GM12878 (cell line): ENCODE measurements around the gene INKA1. TPM values are rescaled to one million over a fixed set of nuclear protein-coding genes. Genes with fewer than 3 reads are reported as not detected.

Experiments used
- ATAC-seq: fragments of 200-7000 bp; cut with Tn5 transposase; 3 replicates; pipeline ENCODE4 v1.9.1; 2020; ENCODE audit warnings: mild to moderate bottlenecking, moderate library complexity
- BruUV-seq: library from RNA; stranded (reverse); fragments of 400-500 nt; replicated peaks from 2 replicates; lab custom pipeline; 2021; lab: Mats Ljungman, UMichigan
- CTCF ChIA-PET: fragments of 300-600 bp; sonication (Branson Sonifier 250); formaldehyde crosslinking; extraction: SDS; loops from one replicate; lab custom pipeline; 2021; ENCODE audit warnings: inconsistent platforms; lab: Yijun Ruan, JAX
- POLR2A ChIA-PET: fragments of 350-600 bp; formaldehyde crosslinking; extraction: SDS; loops from one replicate; lab custom pipeline; 2021; ENCODE audit warnings: inconsistent platforms; lab: Charles Lee
- RAD21 ChIA-PET: fragments of 300-600 bp; sonication (Branson Sonifier 250); formaldehyde crosslinking; loops from one replicate; lab custom pipeline; 2023; ENCODE audit warnings: antibody characterized with exemption; ENCODE audit not compliant: unreplicated experiment; lab: Charles Lee
- SMC1A ChIA-PET: fragments of 300-600 bp; sonication (Branson Sonifier 250); formaldehyde crosslinking; loops from one replicate; lab custom pipeline; 2023; ENCODE audit not compliant: unreplicated experiment, uncharacterized antibody; lab: Charles Lee
- DNase-seq: peaks from one replicate; pipeline ENCODE4 v3.0.0-alpha.2; 2011; ENCODE audit warnings: low read depth, low spot score
- FAIRE-seq: peaks from 3 replicates; lab custom pipeline; 2011; peaks lifted over from hg19 to GRCh38; lab: Jason Lieb, UNC
- H2AFZ ChIP-seq: 2 replicates; pipeline ENCODE4 v1.6.0; 2011; ENCODE audit warnings: low read depth, low read length, control low read depth; ENCODE audit not compliant: control insufficient read depth
- H3K27ac ChIP-seq: 2 replicates; pipeline ENCODE4 v1.5.1; 2011; ENCODE audit warnings: control low read depth; ENCODE audit not compliant: control insufficient read depth, insufficient read depth
- H3K27me3 ChIP-seq, 2 experiments: replicated peaks in 1 of 2; 2 replicates each; pipeline versions ENCODE4 v1.6.0 to v1.6.1; 2011; ENCODE audit warnings: low read length in 1 of 2; ENCODE audit not compliant: control insufficient read depth in 2 of 2, insufficient read depth in 2 of 2
- H3K36me3 ChIP-seq, 2 experiments: 2 replicates each; pipeline ENCODE4 v1.5.1; 2011; ENCODE audit warnings: low read length in 1 of 2; ENCODE audit not compliant: control insufficient read depth in 2 of 2, insufficient read depth in 2 of 2
- H3K4me1 ChIP-seq: 2 replicates; pipeline ENCODE4 v1.6.1; 2011; ENCODE audit warnings: mild to moderate bottlenecking, low read length, moderate library complexity, mixed read lengths; ENCODE audit not compliant: control insufficient read depth, insufficient read depth
- H3K4me2 ChIP-seq: 2 replicates; pipeline ENCODE4 v1.6.0; 2011; ENCODE audit warnings: control low read depth; ENCODE audit not compliant: control insufficient read depth, insufficient read depth
- H3K4me3 ChIP-seq: fragments of 200-600 bp; sonication (generic); 2 replicates; pipeline ENCODE4 v1.5.1; 2016
- H3K79me2 ChIP-seq: 2 replicates; pipeline ENCODE4 v1.6.0; 2011; ENCODE audit warnings: low read length; ENCODE audit not compliant: control insufficient read depth, insufficient read depth
- H3K9ac ChIP-seq: 2 replicates; pipeline ENCODE4 v1.8.0; 2011; ENCODE audit warnings: low read length, control low read depth, mixed read lengths; ENCODE audit not compliant: control insufficient read depth, insufficient read depth
- H3K9me3 ChIP-seq: replicated peaks from 3 replicates; pipeline ENCODE4 v1.5.1; 2011; ENCODE audit warnings: mild to moderate bottlenecking, low read length; ENCODE audit not compliant: control insufficient read depth, insufficient read depth
- H4K20me1 ChIP-seq: 2 replicates; pipeline ENCODE4 v1.6.0; 2011; ENCODE audit not compliant: control insufficient read depth, insufficient read depth
- PRDM15 ChIP-seq: fragments of 450-650 bp; formaldehyde crosslinking; IDR thresholded peaks from 2 replicates; pipeline ENCODE4 v1.4.0; 2020; ENCODE audit warnings: mild to moderate bottlenecking, moderate library complexity
- ZNF24 ChIP-seq: fragments of 450-650 bp; IDR thresholded peaks from 2 replicates; pipeline ENCODE4 v1.6.1; 2017; ENCODE audit warnings: antibody characterized with exemption, mild to moderate bottlenecking
- WGBS: methylation state at CpG from one replicate; pipeline ENCODE4 v1.1.6; 2016; ENCODE audit warnings: low lambda C conversion rate; ENCODE audit not compliant: insufficient replicate concordance, insufficient coverage; ENCODE audit errors: missing lambda C conversion rate; 5-methylcytosine and 5-hydroxymethylcytosine counted together
- in situ Hi-C: fragments of 300-500 bp; cut with MboI; formaldehyde crosslinking; loops from 9 replicates; pipeline ENCODE4 v1.14.3; 2018; ENCODE audit warnings: mixed read lengths
- intact Hi-C: fragments of 100-400 bp; cut with micrococcal nuclease; formaldehyde crosslinking; loops from one replicate; pipeline ENCODE4 v1.14.2; 2022; ENCODE audit not compliant: unreplicated experiment
- polyA plus RNA-seq, 11 experiments: library from polyadenylated mRNA; depleted of rRNA in 4 of 11; unstranded in 6 of 11; stranded (reverse) in 5 of 11; fragments of >200 nt; fragmentation: Nextera tagmentation in 4 of 11; fragmentation: Illumina TruSeq in 1 of 11; extraction: Ambion mirVana in 4 of 11; extraction: Trizol in 1 of 11; gene quantifications; 1 replicate in 1 of 11; 2 replicates in 10 of 11; pipeline versions ENCODE4 v1.2.1 to v1.2.3, GENCODE V29; 2011 to 2016; ENCODE audit warnings: inconsistent platforms in 2 of 11, missing spikeins in 2 of 11, low read depth in 1 of 11
- total RNA-seq, 4 experiments: library from RNA; depleted of rRNA in 3 of 4; stranded (reverse); fragments of >200 nt in 3 of 4; fragmentation: Illumina TruSeq in 1 of 4; extraction: Trizol in 1 of 4; gene quantifications; 2 replicates each; pipeline versions ENCODE4 v1.2.1 to v1.2.3, GENCODE V29; 2013 to 2021

The INKA1 gene
- total and polyA plus RNA-seq, 10 of the 15 experiments (the other 5 are each of a cell fraction or from before 2014, with no cell fraction given) = 0.32 to 10.5 (median 4.9) TPM

GRCh38 chr3:49842843-49843517, 39.9 kb downstream of the INKA1 start (continued):
- no peak for TF ChIP-seq PRDM15 (CRISPR knock-in tag)

GRCh38 chr3:49844464-49845183, 41.6 kb downstream of the INKA1 start:
- ChIA-PET RAD21 (interaction anchor here (1.1 to 1.9 kb wide), 2 partner anchors 13 to 42 kb away, joined by 3 to 6 read pairs; partner anchors contain the start of gene INKA1), SMC1A (interaction anchor here (0.6 to 1.3 kb wide), 5 partner anchors 13 to 42 kb away, joined by 3 to 6 read pairs (median 3); no protein-coding TSS in a partner anchor), POLR2A (interaction anchor here (0.6 kb wide), 1 partner anchor 110 kb away, joined by 6 read pairs; no protein-coding TSS in a partner anchor), CTCF (interaction anchor here (0.7 to 2.8 kb wide), 6 partner anchors 11 to 1311 kb away, joined by 3 to 23 read pairs (median 3); partner anchors contain the start of gene INKA1)
- Histone ChIP-seq H3K4me1 (no peaks in the 10 kb centered on the region), H3K36me3 (peaks cover 13 to 15% of the 10 kb centered on the region in 2 experiments; a peak in 3 of 4 replicates), H3K27ac (no peak overlapping the region), H3K27me3 (no peaks in the 10 kb centered on the region), H2AFZ (no peak overlapping the region), H3K9ac (no peak overlapping the region), H3K4me2 (no peak overlapping the region), H3K4me3 (no peak overlapping the region), H3K79me2 (no peaks in the 10 kb centered on the region), H4K20me1 (no peaks in the 10 kb centered on the region), H3K9me3 (no peaks in the 10 kb centered on the region)
- no peak for TF ChIP-seq ZNF24
- intact Hi-C loops (no loop called here), in situ Hi-C loops (no loop called here)
- ATAC-seq (no peak), DNase-seq (no peak), FAIRE-seq (no peak)
- no TSS peak for BruUV-seq
- 82% methylated on average over 5 of the region's 5 CpGs for WGBS
